Neural cell (in vitro differentiated cells): Measurements from ENCODE around the gene CHI3L1. TPM values are rescaled to one million over a fixed set of nuclear protein-coding genes. Genes with fewer than 3 reads are reported as not detected.

Experiments used
- H2AFZ ChIP-seq: fragments of 200-600, 300-800 bp; sonication (generic), shearing (Covaris generic); 2 replicates; pipeline ENCODE4 v1.6.0; 2014; ENCODE audit warnings: low read depth, mild to moderate bottlenecking, antibody characterized with exemption, low read length, moderate library complexity
- H3F3A ChIP-seq: fragments of 200-600 bp; shearing (Covaris generic); 2 replicates; pipeline ENCODE4 v1.6.1; 2016; ENCODE audit warnings: mild to moderate bottlenecking, moderate library complexity, mixed read lengths, antibody characterized with exemption, low read length; ENCODE audit not compliant: insufficient read depth, poor library complexity, severe bottlenecking
- H3K27ac ChIP-seq: fragments of 200-600, 300-800 bp; sonication (generic), shearing (Covaris generic); 2 replicates; pipeline ENCODE4 v1.5.1; 2014; ENCODE audit warnings: mild to moderate bottlenecking, low read length, moderate library complexity
- H3K27me3 ChIP-seq: fragments of 300-800, 200-600 bp; sonication (generic), shearing (Covaris generic); 2 replicates; pipeline ENCODE4 v1.6.0; 2014; ENCODE audit warnings: mild to moderate bottlenecking, low read depth, low read length, moderate library complexity; ENCODE audit not compliant: insufficient read depth
- H3K36me3 ChIP-seq: fragments of 300-800, 200-600 bp; sonication (generic), shearing (Covaris generic); 2 replicates; pipeline ENCODE4 v1.5.1; 2014; ENCODE audit warnings: mild to moderate bottlenecking, antibody characterized with exemption, low read length, moderate library complexity; ENCODE audit not compliant: insufficient read depth
- H3K4me2 ChIP-seq: fragments of 300-800, 200-600 bp; sonication (generic), shearing (Covaris generic); 2 replicates; pipeline ENCODE4 v1.6.0; 2014; ENCODE audit warnings: mild to moderate bottlenecking, low read length
- H3K4me3 ChIP-seq: fragments of 300-800, 200-600 bp; sonication (generic), shearing (Covaris generic); 2 replicates; pipeline ENCODE4 v1.5.1; 2014; ENCODE audit warnings: mild to moderate bottlenecking, low read length, moderate library complexity
- H3K79me2 ChIP-seq: fragments of 200-600 bp; shearing (Covaris generic); replicated peaks from 2 replicates; pipeline ENCODE4 v1.6.0; 2014; ENCODE audit warnings: mild to moderate bottlenecking, low read length, moderate library complexity; ENCODE audit not compliant: insufficient read depth
- H3K9ac ChIP-seq: fragments of 300-800, 200-600 bp; sonication (generic), shearing (Covaris generic); 2 replicates; pipeline ENCODE4 v1.6.1; 2016; ENCODE audit warnings: mild to moderate bottlenecking, low read length, mixed read lengths
- H3K9me2 ChIP-seq: fragments of 200-600 bp; shearing (Covaris generic); 2 replicates; pipeline ENCODE4 v1.6.1; 2016; ENCODE audit warnings: mild to moderate bottlenecking, low read length, mixed read lengths; ENCODE audit not compliant: insufficient read depth
- H3K9me3 ChIP-seq: fragments of 200-600, 300-800 bp; sonication (generic), shearing (Covaris generic); 2 replicates; pipeline ENCODE4 v1.6.1; 2016; ENCODE audit warnings: mild to moderate bottlenecking, mixed run types, low read length, moderate library complexity, mixed read lengths
- H4K20me1 ChIP-seq: fragments of 200-600 bp; shearing (Covaris generic); 2 replicates; pipeline ENCODE4 v1.6.1; 2016; ENCODE audit warnings: mild to moderate bottlenecking, mixed run types; ENCODE audit not compliant: insufficient read depth
- CTCF ChIP-seq: fragments of 450-650 bp; IDR thresholded peaks from 2 replicates; pipeline ENCODE4 v1.5.1; 2014; ENCODE audit warnings: antibody characterized with exemption, mild to moderate bottlenecking, moderate library complexity; ENCODE audit not compliant: poor library complexity, severe bottlenecking
- EP300 ChIP-seq: fragments of 450-650 bp; conservative IDR thresholded peaks from 2 replicates; pipeline ENCODE4 v1.6.1; 2014; ENCODE audit warnings: antibody characterized with exemption, mild to moderate bottlenecking, moderate library complexity; ENCODE audit not compliant: poor library complexity, severe bottlenecking
- EZH2 ChIP-seq: fragments of 200-600, 300-800 bp; shearing (Covaris generic), sonication (generic); IDR thresholded peaks from 2 replicates; pipeline ENCODE4 v1.6.1; 2014; ENCODE audit warnings: antibody characterized with exemption, low read length, borderline replicate concordance, mild to moderate bottlenecking; ENCODE audit not compliant: insufficient read depth, poor library complexity, severe bottlenecking
- MXI1 ChIP-seq: fragments of 450-650 bp; conservative IDR thresholded peaks from 2 replicates; pipeline ENCODE4 v1.6.1; 2014; ENCODE audit warnings: antibody characterized with exemption, mild to moderate bottlenecking; ENCODE audit not compliant: poor library complexity, severe bottlenecking
- POLR2AphosphoS5 ChIP-seq: IDR thresholded peaks from 2 replicates; pipeline ENCODE4 v1.6.1; 2012
- RAD21 ChIP-seq: fragments of 450-650 bp; conservative IDR thresholded peaks from 2 replicates; pipeline ENCODE4 v1.6.1; 2014; ENCODE audit warnings: antibody characterized with exemption, mild to moderate bottlenecking, moderate library complexity
- REST ChIP-seq: IDR thresholded peaks from 2 replicates; pipeline ENCODE4 v1.6.1; 2012; ENCODE audit warnings: borderline replicate concordance
- SMC3 ChIP-seq: fragments of 450-650 bp; conservative IDR thresholded peaks from 2 replicates; pipeline ENCODE4 v1.6.1; 2014; ENCODE audit warnings: antibody characterized with exemption, mild to moderate bottlenecking, moderate library complexity; ENCODE audit not compliant: poor library complexity
- TAF1 ChIP-seq: IDR thresholded peaks from 2 replicates; pipeline ENCODE4 v1.6.1; 2012; ENCODE audit warnings: low read depth
- polyA plus RNA-seq: library from polyadenylated mRNA; depleted of rRNA; stranded (reverse); fragments of >200 nt; gene quantifications from 2 replicates; pipeline ENCODE4 v1.2.3, GENCODE V29; 2014

The CHI3L1 gene
- polyA plus RNA-seq, 1 donor from 2014 or later, result not detected

- no peak for TF ChIP-seq EP300
Observed at GRCh38 chr1:203171341-203172183, 14.9 kb downstream of the CHI3L1 start (continued).

GRCh38 chr1:203170625-203171330 lies 15.7 kb downstream of the CHI3L1 start:
- Histone ChIP-seq H3K9me2 (no peaks in the 10 kb centered on the region), H2AFZ (no peak overlapping the region), H3K4me3 (no peak overlapping the region), H3F3A (no peaks in the 10 kb centered on the region), H3K27ac (no peak overlapping the region), H3K27me3 (no peaks in the 10 kb centered on the region), H4K20me1 (no peaks in the 10 kb centered on the region), H3K79me2 (no peaks in the 10 kb centered on the region), H3K9me3 (no peaks in the 10 kb centered on the region), H3K4me2 (no peak overlapping the region), H3K36me3 (peaks cover 3% of the 10 kb centered on the region), H3K9ac (no peak overlapping the region)
- TF ChIP-seq TAF1, result no peak
- no peak for TF ChIP-seq CTCF
- no peak for TF ChIP-seq EP300
- TF ChIP-seq MXI1, result no peak
- no peak for TF ChIP-seq SMC3
- no peak for TF ChIP-seq EZH2
- no peak for TF ChIP-seq REST

GRCh38 chr1:203169770-203170520 lies 16.6 kb downstream of the CHI3L1 start:
- Histone ChIP-seq H3K4me2 (no peak overlapping the region), H3F3A (no peaks in the 10 kb centered on the region), H4K20me1 (no peaks in the 10 kb centered on the region), H3K27me3 (no peaks in the 10 kb centered on the region), H3K9ac (no peak overlapping the region), H3K9me3 (no peaks in the 10 kb centered on the region), H3K36me3 (peaks cover 4% of the 10 kb centered on the region), H3K4me3 (no peak overlapping the region), H3K27ac (no peak overlapping the region), H3K79me2 (no peaks in the 10 kb centered on the region), H2AFZ (no peak overlapping the region), H3K9me2 (no peaks in the 10 kb centered on the region)
- TF ChIP-seq RAD21, result no peak
- TF ChIP-seq EZH2, result no peak
- no peak for TF ChIP-seq POLR2AphosphoS5
- no peak for TF ChIP-seq SMC3
